Dermis microvascular lymphatic vessel endothelial cell (primary cell): ENCODE results near the gene CPA3. TPM values are rescaled to one million over a fixed set of nuclear protein-coding genes. Genes with fewer than 3 reads are reported as not detected.
A peak's percentile ranks its signal among the peaks of the same experiment; 100 is the strongest.

ENCODE experiments used
- DNase-seq, 2 donors: peaks; one replicate each; pipeline versions ENCODE4 v3.0.0 to v3.0.0-alpha.2; 2010; ENCODE audit warnings: low read depth in 2 of 2
- total RNA-seq: library from RNA; depleted of rRNA; stranded (reverse); fragments of >200 nt; gene quantifications from 2 replicates; pipeline ENCODE4 v1.2.1, GENCODE V29; 2014

Gene CPA3
- total RNA-seq, 1 donor from 2014 or later = 0.51 TPM

- no peak for DNase-seq
These were observed 7.8 kb upstream of the CPA3 start for GRCh38 chr3:148857316-148857715.

GRCh38 chr3:148861277-148861869 is 3.7 kb upstream of the CPA3 start:
- peak; percentile 48 to 67 for DNase-seq

- no peak for DNase-seq
These were observed 1.8 kb upstream of the CPA3 start for GRCh38 chr3:148863297-148863696.

GRCh38 chr3:148863814-148864213 is 1.3 kb upstream of the CPA3 start:
- no peak for DNase-seq

- DNase-seq = no peak
These were observed 1.2 kb downstream of the CPA3 start for GRCh38 chr3:148866261-148866660.

- peak in 1 of 2 donors; percentile 60 for DNase-seq
These were observed 8.3 kb downstream of the CPA3 start for GRCh38 chr3:148873270-148873927.

GRCh38 chr3:148873977-148874376 is 8.9 kb downstream of the CPA3 start:
- peak in 1 of 2 donors; percentile 46 for DNase-seq

- DNase-seq = no peak
These were observed 13.0 kb downstream of the CPA3 start for GRCh38 chr3:148878095-148878494.

- DNase-seq = peak in 1 of 2 donors; percentile 50
These were observed 14.2 kb downstream of the CPA3 start for GRCh38 chr3:148879256-148879655.

- peak in 1 of 2 donors; percentile 17 for DNase-seq
These were observed 15.6 kb downstream of the CPA3 start for GRCh38 chr3:148880681-148881080.

- peak in 1 of 2 donors; percentile 36 for DNase-seq
These were observed 16.2 kb downstream of the CPA3 start for GRCh38 chr3:148881286-148881685.

- DNase-seq = no peak
These were observed 17.2 kb downstream of the CPA3 start for GRCh38 chr3:148882288-148882687.

GRCh38 chr3:148883163-148883562 is 18.1 kb downstream of the CPA3 start:
- no peak for DNase-seq

GRCh38 chr3:148884261-148884660 is 19.2 kb downstream of the CPA3 start:
- DNase-seq = peak in 1 of 2 donors; percentile 45

- DNase-seq = no peak
These were observed 24.7 kb downstream of the CPA3 start for GRCh38 chr3:148889828-148890227.

GRCh38 chr3:148896062-148896461 is 31.0 kb downstream of the CPA3 start:
- DNase-seq = no peak

- DNase-seq = no peak
These were observed 37.1 kb downstream of the CPA3 start for GRCh38 chr3:148901987-148902791.

- DNase-seq = no peak
These were observed 37.9 kb downstream of the CPA3 start for GRCh38 chr3:148903022-148903442.

- no peak for DNase-seq
These were observed 38.8 kb downstream of the CPA3 start for GRCh38 chr3:148903941-148904340.

GRCh38 chr3:148906667-148907066 is 41.6 kb downstream of the CPA3 start:
- DNase-seq = no peak

GRCh38 chr3:148911173-148911572 is 46.1 kb downstream of the CPA3 start:
- no peak for DNase-seq

GRCh38 chr3:148911592-148911991 is 46.5 kb downstream of the CPA3 start:
- DNase-seq = no peak
